Endothelial cell of umbilical vein (primary cell): ENCODE measurements around the gene FCER2. TPM values are rescaled to one million over a fixed set of nuclear protein-coding genes. Genes with fewer than 3 reads are reported as not detected.

Experiments used
- BruUV-seq: library from RNA; stranded (reverse); fragments of 400-500 nt; replicated peaks from 2 replicates; lab custom pipeline; 2021; lab: Mats Ljungman, UMichigan
- CTCF ChIA-PET: fragments of 300-600, 350-600 bp; sonication (Branson Sonifier 250); formaldehyde crosslinking; loops from one replicate; lab custom pipeline; 2021; ENCODE audit warnings: antibody characterized with exemption, inconsistent platforms; lab: Charles Lee
- POLR2A ChIA-PET: fragments of 300-600, 350-600 bp; sonication (Branson Sonifier 250); formaldehyde crosslinking; loops from one replicate; lab custom pipeline; 2021; ENCODE audit warnings: antibody characterized with exemption, inconsistent platforms; lab: Charles Lee
- DNase-seq: peaks from one replicate; pipeline ENCODE4 v3.0.0-alpha.2; 2011; ENCODE audit warnings: low read depth, low spot score
- FAIRE-seq: peaks from 2 replicates; lab custom pipeline; 2011; peaks lifted over from hg19 to GRCh38; lab: Jason Lieb, UNC
- H2AFZ ChIP-seq: 2 replicates; pipeline ENCODE4 v1.6.0; 2012; ENCODE audit warnings: low read depth, low read length, control low read depth, inconsistent platforms
- H3K27ac ChIP-seq: 2 replicates; pipeline ENCODE4 v1.5.1; 2011; ENCODE audit warnings: low read depth, mild to moderate bottlenecking, control low read depth, low read length, moderate library complexity; ENCODE audit not compliant: insufficient read depth
- H3K27me3 ChIP-seq, 2 experiments: 2 replicates each; pipeline versions ENCODE4 v1.6.0 to v1.6.1; 2011; ENCODE audit warnings: low read length in 2 of 2, mixed read lengths in 1 of 2; ENCODE audit not compliant: control insufficient read depth in 2 of 2, insufficient read depth in 2 of 2
- H3K36me3 ChIP-seq, 2 experiments: 2 replicates in 1 of 2; 3 replicates in 1 of 2; pipeline ENCODE4 v1.5.1; 2011; ENCODE audit warnings: low read length in 2 of 2, mild to moderate bottlenecking in 1 of 2, moderate library complexity in 1 of 2; ENCODE audit not compliant: control insufficient read depth in 2 of 2, insufficient read depth in 2 of 2; ENCODE audit errors: extremely low read depth in 1 of 2
- H3K4me1 ChIP-seq: 3 replicates; pipeline ENCODE4 v1.5.1; 2011; ENCODE audit warnings: mild to moderate bottlenecking, low read length; ENCODE audit not compliant: control insufficient read depth, insufficient read depth; ENCODE audit errors: extremely low read depth
- H3K4me2 ChIP-seq: 2 replicates; pipeline ENCODE4 v1.6.1; 2011; ENCODE audit warnings: low read length, control low read depth, mixed read lengths; ENCODE audit not compliant: insufficient read depth
- H3K4me3 ChIP-seq, 3 experiments: fragments of 200-600 bp in 1 of 3; sonication (generic), shearing (Covaris generic) in 1 of 3; replicated peaks in 1 of 3; 2 replicates each; pipeline ENCODE4 v1.5.1; 2011 to 2016; ENCODE audit warnings: control low read depth in 3 of 3, low read length in 3 of 3, mild to moderate bottlenecking in 2 of 3, inconsistent platforms in 1 of 3, low read depth in 1 of 3, moderate library complexity in 1 of 3; ENCODE audit not compliant: insufficient read depth in 1 of 3
- H3K79me2 ChIP-seq: 2 replicates; pipeline ENCODE4 v1.6.0; 2012; ENCODE audit warnings: low read length, inconsistent platforms; ENCODE audit not compliant: control insufficient read depth, insufficient read depth
- H3K9ac ChIP-seq: replicated peaks from 2 replicates; pipeline ENCODE3; 2011; ENCODE audit warnings: low read length, control low read depth; ENCODE audit not compliant: insufficient read depth; ENCODE audit errors: extremely low read depth
- H3K9me1 ChIP-seq: replicated peaks from 3 replicates; pipeline ENCODE4 v1.6.0; 2011; ENCODE audit warnings: mild to moderate bottlenecking, low read length; ENCODE audit not compliant: control insufficient read depth, insufficient read depth; ENCODE audit errors: extremely low read depth
- H3K9me3 ChIP-seq: replicated peaks from 2 replicates; pipeline ENCODE4 v1.5.1; 2012; ENCODE audit warnings: low read length, inconsistent platforms; ENCODE audit not compliant: control insufficient read depth, insufficient read depth
- H4K20me1 ChIP-seq: replicated peaks from 2 replicates; pipeline ENCODE3; 2011; ENCODE audit warnings: mild to moderate bottlenecking, low read length; ENCODE audit not compliant: control insufficient read depth, insufficient read depth; ENCODE audit errors: extremely low read depth
- CTCF ChIP-seq, 2 donors: IDR thresholded peaks; 1 replicate in 1 of 2; 2 replicates in 1 of 2; pipeline ENCODE4 v1.5.1; 2011; ENCODE audit warnings: low read length in 2 of 2, mild to moderate bottlenecking in 2 of 2, moderate library complexity in 2 of 2, control low read depth in 1 of 2, inconsistent platforms in 1 of 2, low read depth in 1 of 2; ENCODE audit not compliant: insufficient read depth in 1 of 2; ENCODE audit errors: extremely low read depth in 1 of 2
- EZH2 ChIP-seq: IDR thresholded peaks from 2 replicates; pipeline ENCODE4 v1.6.1; 2012; ENCODE audit warnings: borderline replicate concordance, low read depth, mild to moderate bottlenecking, moderate library complexity, low read length, inconsistent platforms; ENCODE audit not compliant: severe bottlenecking
- FOS ChIP-seq: IDR thresholded peaks from 2 replicates; pipeline ENCODE4 v1.6.1; 2011; ENCODE audit warnings: mild to moderate bottlenecking, low read length, moderate library complexity, borderline replicate concordance; ENCODE audit not compliant: insufficient read depth
- GATA2 ChIP-seq: IDR thresholded peaks from 2 replicates; pipeline ENCODE4 v1.7.0; 2011; ENCODE audit warnings: low read depth, mild to moderate bottlenecking, moderate library complexity, mixed read lengths, low read length; ENCODE audit not compliant: insufficient read length, insufficient read depth
- JUN ChIP-seq: IDR thresholded peaks from 2 replicates; pipeline ENCODE4 v1.6.1; 2011; ENCODE audit warnings: borderline replicate concordance, low read depth; ENCODE audit not compliant: insufficient read length, insufficient read depth
- MAX ChIP-seq: IDR thresholded peaks from 2 replicates; pipeline ENCODE4 v1.6.1; 2011; ENCODE audit not compliant: insufficient read depth, insufficient read length
- MYC ChIP-seq: IDR thresholded peaks from one replicate; pipeline ENCODE4 v1.6.1; 2011; ENCODE audit warnings: mild to moderate bottlenecking, low read depth, low read length
- POLR2A ChIP-seq: IDR thresholded peaks from 2 replicates; pipeline ENCODE4 v1.6.1; 2012; ENCODE audit warnings: low read depth, mild to moderate bottlenecking, control low read depth, low read length
- POLR2AphosphoS5 ChIP-seq: IDR thresholded peaks from 2 replicates; pipeline ENCODE4 v1.6.1; 2012; ENCODE audit warnings: low read depth, mild to moderate bottlenecking, control low read depth, low read length, moderate library complexity; ENCODE audit not compliant: insufficient read depth
- dilution Hi-C: fragments of 300-500 bp; cut with MboI; formaldehyde crosslinking; loops from one replicate; pipeline ENCODE4 v1.15.0; 2019; ENCODE audit warnings: low sequenced_read_pairs; ENCODE audit not compliant: extremely low pct_ligation_motif_present
- intact Hi-C: fragments of 100-400 bp; cut with micrococcal nuclease; formaldehyde crosslinking; loops from one replicate; pipeline ENCODE4 v1.10.0; 2022
- polyA plus RNA-seq, 4 experiments: library from polyadenylated mRNA; depleted of rRNA in 3 of 4; stranded (reverse) in 3 of 4; unstranded in 1 of 4; fragments of >200 nt; gene quantifications; 2 replicates each; pipeline versions ENCODE4 v1.2.1 to v1.2.3, GENCODE V29; 2011 to 2012; ENCODE audit warnings: missing spikeins in 1 of 4
- total RNA-seq: library from RNA; stranded (reverse); gene quantifications from 2 replicates; pipeline ENCODE4 v1.2.3, GENCODE V29; 2021

The FCER2 gene
- total and polyA plus RNA-seq, 2 donors (not counting 3 experiments of a cell fraction or from before 2014, with no cell fraction given): not detected

- H2AFZ ChIP-seq: no peak overlapping the region
- ChIA-PET CTCF (interaction anchor here (1.1 to 4.1 kb wide), 2 partner anchors 18 to 101 kb away, joined by 7 to 21 read pairs; partner anchors contain the start of gene TRAPPC5), POLR2A (no interaction called here)
- no peak overlapping the region for H3K27ac ChIP-seq
- FAIRE-seq (no peak), DNase-seq (no peak)
- intact Hi-C loops: no loop called here
- no peaks in the 10 kb centered on the region for H3K9me3 ChIP-seq
- TF ChIP-seq POLR2AphosphoS5: no peak
- no peak for TF ChIP-seq MYC
- TF ChIP-seq CTCF (IDR thresholded peaks at IDR 0.05; ENCODE audit: extremely low read depth in 1 of 2, insufficient read depth in 1 of 2, low read depth in 1 of 2, low read length in 2 of 2): no peak
- TF ChIP-seq EZH2: no peak
- no peak for TF ChIP-seq MAX
- TF ChIP-seq POLR2A: no peak
- no peak for TF ChIP-seq JUN
- TF ChIP-seq FOS: no peak
- TF ChIP-seq GATA2: no peak
- H3K4me2 ChIP-seq: no peak overlapping the region
- no peaks in the 10 kb centered on the region for H3K4me1 ChIP-seq
- H3K9ac ChIP-seq: no peak overlapping the region
- no peaks in the 10 kb centered on the region for H3K9me1 ChIP-seq
- dilution Hi-C loops: no loop called here
- H4K20me1 ChIP-seq: no peaks in the 10 kb centered on the region
- BruUV-seq: no TSS peak
- H3K36me3 ChIP-seq: no peaks in the 10 kb centered on the region
- no peaks in the 10 kb centered on the region for H3K79me2 ChIP-seq
- H3K4me3 ChIP-seq: no peak overlapping the region
- H3K27me3 ChIP-seq: no peaks in the 10 kb centered on the region
Measured at GRCh38 chr19:7698583-7698982, 3.3 kb downstream of the FCER2 start.
